HCT116 (cell line): ENCODE measurements around the gene NDRG3. TPM values are rescaled to one million over a fixed set of nuclear protein-coding genes. Genes with fewer than 3 reads are reported as not detected.

Experiments used
- ATAC-seq: fragments of 200-7000 bp; cut with Tn5 transposase; 2 replicates; pipeline ENCODE4 v1.9.1; 2020; ENCODE audit warnings: mild to moderate bottlenecking, moderate library complexity
- BruUV-seq: library from RNA; stranded (reverse); fragments of 400-500 nt; replicated peaks from 2 replicates; lab custom pipeline; 2021; lab: Mats Ljungman, UMichigan
- CTCF ChIA-PET: fragments of 300-600 bp; sonication (Branson Sonifier 250); formaldehyde crosslinking; loops from one replicate; lab custom pipeline; 2021; ENCODE audit warnings: antibody characterized with exemption; lab: Charles Lee
- POLR2A ChIA-PET: fragments of 300-600, 350-600 bp; sonication (Branson Sonifier 250); formaldehyde crosslinking; loops from one replicate; lab custom pipeline; 2021; ENCODE audit warnings: antibody characterized with exemption; lab: Charles Lee
- RAD21 ChIA-PET, 2 experiments: fragments of 300-600 bp; sonication (Branson Sonifier 250); formaldehyde crosslinking; loops; one replicate each; lab custom pipeline; 2023; ENCODE audit warnings: low total read pairs in 2 of 2; ENCODE audit not compliant: uncharacterized antibody in 2 of 2, unreplicated experiment in 2 of 2, low non-redundant PET in 1 of 2; lab: Charles Lee
- DNase-seq: peaks from one replicate; pipeline ENCODE4 v3.0.0-alpha.2; 2010; ENCODE audit warnings: low read depth, low spot score
- H2AFZ ChIP-seq: fragments of 200-600 bp; shearing (Covaris generic), sonication (generic); 2 replicates; pipeline ENCODE4 v1.6.1; 2017; ENCODE audit warnings: low read depth, mixed run types, mixed read lengths, antibody characterized with exemption, low read length; ENCODE audit not compliant: poor library complexity, severe bottlenecking
- H3K27ac ChIP-seq: 2 replicates; pipeline ENCODE4 v1.5.1; 2012; ENCODE audit warnings: low read depth, low read length
- H3K27me3 ChIP-seq: fragments of 200-600 bp; sonication (generic); 2 replicates; pipeline ENCODE4 v1.6.1; 2016; ENCODE audit warnings: mixed run types, low read length, mixed read lengths; ENCODE audit not compliant: insufficient read depth
- H3K36me3 ChIP-seq, 2 experiments: fragments of 200-500 bp in 1 of 2; fragments of 200-600 bp in 1 of 2; sonication (Bioruptor generic) in 1 of 2; sonication (generic) in 1 of 2; 2 replicates each; pipeline versions ENCODE4 v1.5.1 to v1.6.1; 2014 to 2016; ENCODE audit warnings: low read length in 2 of 2, inconsistent platforms in 1 of 2, mixed read lengths in 1 of 2, mixed run types in 1 of 2; ENCODE audit not compliant: insufficient read depth in 2 of 2, control insufficient read depth in 1 of 2
- H3K4me1 ChIP-seq, 2 experiments: fragments of 200-600 bp in 1 of 2; sonication (generic) in 1 of 2; 2 replicates each; pipeline versions ENCODE4 v1.5.1 to v1.6.1; 2012 to 2017; ENCODE audit warnings: low read length in 2 of 2, inconsistent platforms in 1 of 2, mild to moderate bottlenecking in 1 of 2, mixed read lengths in 1 of 2, mixed run types in 1 of 2, moderate library complexity in 1 of 2; ENCODE audit not compliant: insufficient read depth in 2 of 2, control insufficient read depth in 1 of 2
- H3K4me2 ChIP-seq: fragments of 200-600 bp; sonication (generic); 2 replicates; pipeline ENCODE4 v1.6.1; 2017; ENCODE audit warnings: mixed run types, low read length, mixed read lengths
- H3K4me3 ChIP-seq, 2 experiments: fragments of 200-600 bp in 1 of 2; sonication (generic) in 1 of 2; replicated peaks in 1 of 2; 2 replicates each; pipeline ENCODE4 v1.5.1; 2011 to 2016; ENCODE audit warnings: low read length in 2 of 2, control low read depth in 1 of 2, low read depth in 1 of 2, mild to moderate bottlenecking in 1 of 2, mixed read lengths in 1 of 2, mixed run types in 1 of 2
- H3K79me2 ChIP-seq: fragments of 200-600 bp; sonication (generic); 2 replicates; pipeline ENCODE4 v1.6.1; 2017; ENCODE audit warnings: mild to moderate bottlenecking, mixed run types, low read length, moderate library complexity, mixed read lengths; ENCODE audit not compliant: insufficient read depth
- H3K9ac ChIP-seq: fragments of 200-600 bp; sonication (generic); 2 replicates; pipeline ENCODE4 v1.6.1; 2016; ENCODE audit warnings: low read length, mixed read lengths
- H3K9me2 ChIP-seq: fragments of 200-600 bp; sonication (generic), shearing (Covaris generic); 2 replicates; pipeline ENCODE4 v1.6.1; 2017; ENCODE audit warnings: mixed run types, mild to moderate bottlenecking, moderate library complexity; ENCODE audit not compliant: insufficient read depth
- H3K9me3 ChIP-seq, 2 experiments: fragments of 200-500 bp in 1 of 2; fragments of 200-600 bp in 1 of 2; sonication (Bioruptor generic) in 1 of 2; sonication (generic) in 1 of 2; 2 replicates each; pipeline ENCODE4 v1.6.1; 2014 to 2017; ENCODE audit warnings: low read length in 2 of 2, mixed read lengths in 2 of 2, inconsistent platforms in 1 of 2, low read depth in 1 of 2, mild to moderate bottlenecking in 1 of 2, mixed run types in 1 of 2, moderate library complexity in 1 of 2; ENCODE audit not compliant: control insufficient read depth in 1 of 2, insufficient read depth in 1 of 2
- H4K20me1 ChIP-seq: fragments of 200-600 bp; sonication (generic), shearing (Covaris generic); 2 replicates; pipeline ENCODE4 v1.6.1; 2017; ENCODE audit warnings: mixed run types, mild to moderate bottlenecking, moderate library complexity; ENCODE audit not compliant: insufficient read depth
- ATF3 ChIP-seq: IDR thresholded peaks from 2 replicates; pipeline ENCODE4 v1.6.1; 2012
- CBX3 ChIP-seq: IDR thresholded peaks from 2 replicates; pipeline ENCODE4 v1.6.1; 2012; ENCODE audit warnings: low read depth
- CTCF ChIP-seq, 3 experiments: fragments of 200-600 bp in 1 of 3; sonication (generic) in 1 of 3; IDR thresholded peaks in 2 of 3; conservative IDR thresholded peaks in 1 of 3; 2 replicates each; pipeline ENCODE4 v1.5.1; 2012 to 2017; ENCODE audit warnings: low read depth in 2 of 3, low read length in 2 of 3, antibody characterized with exemption in 1 of 3, borderline replicate concordance in 1 of 3, control low read depth in 1 of 3, mild to moderate bottlenecking in 1 of 3, mixed read lengths in 1 of 3, mixed run types in 1 of 3, moderate library complexity in 1 of 3; ENCODE audit not compliant: insufficient read depth in 1 of 3
- ELF1 ChIP-seq: IDR thresholded peaks from 2 replicates; pipeline ENCODE4 v1.6.1; 2012; ENCODE audit warnings: low read depth, borderline replicate concordance
- EZH2 ChIP-seq: fragments of 200-600 bp; sonication (generic); IDR thresholded peaks from 2 replicates; pipeline ENCODE4 v1.6.1; 2017; ENCODE audit warnings: antibody characterized with exemption, mixed run types
- EZH2phosphoT487 ChIP-seq: fragments of 200-600 bp; IDR thresholded peaks from 2 replicates; pipeline ENCODE4 v1.6.1; 2018; ENCODE audit warnings: antibody characterized with exemption, borderline replicate concordance
- FOSL1 ChIP-seq: IDR thresholded peaks from 2 replicates; pipeline ENCODE4 v1.6.1; 2012; ENCODE audit warnings: low read depth
- MAX ChIP-seq: IDR thresholded peaks from 2 replicates; pipeline ENCODE4 v1.6.1; 2012
- POLR2A ChIP-seq: IDR thresholded peaks from 2 replicates; pipeline ENCODE4 v1.7.0; 2011; ENCODE audit warnings: borderline replicate concordance; ENCODE audit not compliant: insufficient read depth, insufficient read length; ENCODE audit errors: extremely low read depth
- SIN3A ChIP-seq: IDR thresholded peaks from 2 replicates; pipeline ENCODE4 v1.6.1; 2012; ENCODE audit warnings: low read depth
- SP1 ChIP-seq: IDR thresholded peaks from 2 replicates; pipeline ENCODE4 v1.6.1; 2012; ENCODE audit warnings: low read depth
- SRF ChIP-seq: IDR thresholded peaks from 2 replicates; pipeline ENCODE4 v1.6.1; 2012; ENCODE audit warnings: low read depth
- YY1 ChIP-seq: IDR thresholded peaks from 2 replicates; pipeline ENCODE4 v1.6.1; 2011; ENCODE audit warnings: low read length, low read depth, moderate library complexity, mild to moderate bottlenecking; ENCODE audit not compliant: insufficient replicate concordance; ENCODE audit errors: extremely low read depth
- ZBTB33 ChIP-seq: IDR thresholded peaks from 2 replicates; pipeline ENCODE4 v1.6.1; 2011; ENCODE audit warnings: mild to moderate bottlenecking, low read length, moderate library complexity; ENCODE audit not compliant: insufficient replicate concordance; ENCODE audit errors: extremely low read depth
- ZFX ChIP-seq: fragments of 450-650 bp; IDR thresholded peaks from 2 replicates; pipeline ENCODE4 v1.6.1; 2017
- ZNF274 ChIP-seq: fragments of 200-500 bp; sonication (Bioruptor generic); IDR thresholded peaks from 2 replicates; pipeline ENCODE4 v1.6.1; 2014; ENCODE audit warnings: mild to moderate bottlenecking, low read depth, low read length, inconsistent platforms
- intact Hi-C: fragments of 100-400 bp; cut with micrococcal nuclease; formaldehyde crosslinking; loops from 2 replicates; pipeline ENCODE4 v1.10.0; 2022
- total RNA-seq: library from RNA; stranded (reverse); gene quantifications from one replicate; pipeline ENCODE4 v1.2.1, GENCODE V29; 2021; ENCODE audit not compliant: unreplicated experiment

NDRG3 gene
- total RNA-seq, 1 experiment from 2014 or later, result 29.3 TPM

- Histone ChIP-seq H3K4me2 (no peak overlapping the region), H2AFZ (no peak overlapping the region), H3K4me1 (peaks cover 6 to 11% of the 10 kb centered on the region in 2 experiments; a peak in 3 of 4 replicates), H3K9me3 (no peaks in the 10 kb centered on the region), H3K36me3 (no peaks in the 10 kb centered on the region), H4K20me1 (no peaks in the 10 kb centered on the region), H3K4me3 (no peak overlapping the region), H3K9me2 (no peaks in the 10 kb centered on the region), H3K79me2 (no peaks in the 10 kb centered on the region), H3K27ac (no peak overlapping the region), H3K27me3 (no peaks in the 10 kb centered on the region), H3K9ac (no peak overlapping the region)
- intact Hi-C loops, result no loop called here
- ChIA-PET CTCF (no interaction called here), RAD21 (no interaction called here), POLR2A (no interaction called here)
- ATAC-seq (no peak), DNase-seq (no peak)
- TF ChIP-seq ELF1 (no peak), ZNF274 (no peak), CTCF (IDR thresholded peaks at IDR 0.05 in 2 of 3, conservative IDR thresholded peaks at IDR 0.05 in 1 of 3; ENCODE audit: borderline replicate concordance in 1 of 3, insufficient read depth in 1 of 3, low read depth in 2 of 3, low read length in 2 of 3) (no peak)
- BruUV-seq, result no TSS peak
These were observed 99.2 kb downstream of the NDRG3 start for GRCh38 chr20:36646678-36647077.

GRCh38 chr20:36645998-36646397 is 99.9 kb downstream of the NDRG3 start, which contains the start of gene SLA2:
Gene SLA2 (minus strand): TSS chr20:36646196. CDS start chr20:36641335, 4,861 bp downstream.
- RAD21 ChIA-PET, result no interaction called here
- intact Hi-C loops, result no loop called here
- Histone ChIP-seq H3K4me2 (no peak within 1 kb of the TSS), H3K79me2 (no peaks in the 10 kb centered on the region), H3K27ac (no peak within 1 kb of the TSS), H3K9me3 (no peaks in the 10 kb centered on the region), H4K20me1 (no peaks in the 10 kb centered on the region), H3K9ac (no peak within 1 kb of the TSS), H3K27me3 (no peaks in the 10 kb centered on the region), H3K36me3 (no peaks in the 10 kb centered on the region), H3K9me2 (no peaks in the 10 kb centered on the region), H2AFZ (no peak within 1 kb of the TSS), H3K4me3 (no peak within 1 kb of the TSS), H3K4me1 (peaks cover 6 to 11% of the 10 kb centered on the region in 2 experiments; a peak in 3 of 4 replicates)
- no peak for ATAC-seq
- POLR2A ChIA-PET, result no interaction called here
- CTCF ChIA-PET, result no interaction called here
- no TSS peak for BruUV-seq
- DNase-seq, result no peak
- no peak for TF ChIP-seq ZBTB33
- no peak for TF ChIP-seq SRF
- TF ChIP-seq SIN3A, result no peak
- TF ChIP-seq FOSL1, result no peak
- TF ChIP-seq MAX, result no peak
- TF ChIP-seq YY1, result no peak
- no peak for TF ChIP-seq ELF1
- no peak for TF ChIP-seq EZH2
- TF ChIP-seq CBX3, result no peak
- no peak for TF ChIP-seq ATF3
- TF ChIP-seq ZFX, result no peak
- TF ChIP-seq POLR2A, result no peak
- TF ChIP-seq SP1, result no peak
- no peak for TF ChIP-seq EZH2phosphoT487
